Cardiac muscle cell (in vitro differentiated cells and primary cell): ENCODE measurements around the gene LSM4. TPM values are rescaled to one million over a fixed set of nuclear protein-coding genes. Genes with fewer than 3 reads are reported as not detected.
A peak's percentile ranks its signal among the peaks of the same experiment; 100 is the strongest.

Source experiments
- DNase-seq, 2 donors: peaks; one replicate each; pipeline versions ENCODE4 v3.0.0 to v3.0.0-alpha.2; 2010 to 2017; ENCODE audit warnings: low read depth in 1 of 2, low spot score in 1 of 2
- H3K27ac ChIP-seq: fragments of 200-600 bp; sonication (generic); 2 replicates; pipeline ENCODE4 v1.5.1; 2016
- H3K27me3 ChIP-seq: fragments of 200-600 bp; sonication (generic); 2 replicates; pipeline ENCODE4 v1.6.0; 2016; ENCODE audit warnings: control low read depth
- H3K36me3 ChIP-seq: fragments of 200-600 bp; sonication (generic); 2 replicates; pipeline ENCODE4 v1.5.1; 2016; ENCODE audit warnings: control low read depth
- H3K4me1 ChIP-seq: fragments of 200-600 bp; sonication (generic); 2 replicates; pipeline ENCODE4 v1.8.1; 2017; ENCODE audit warnings: low read depth, mild to moderate bottlenecking, mixed run types
- H3K4me3 ChIP-seq: fragments of 200-600 bp; sonication (generic); 2 replicates; pipeline ENCODE4 v1.5.1; 2016; ENCODE audit warnings: mild to moderate bottlenecking
- H3K9me3 ChIP-seq: fragments of 200-600 bp; sonication (generic); 2 replicates; pipeline ENCODE4 v1.5.1; 2017; ENCODE audit warnings: low read depth, mild to moderate bottlenecking, control low read depth
- CTCF ChIP-seq: IDR thresholded peaks from 2 replicates; pipeline ENCODE4 v1.5.1; 2012; ENCODE audit warnings: low read depth, mild to moderate bottlenecking, low read length
- polyA plus RNA-seq: library from polyadenylated mRNA; unstranded; fragments of >200 nt; fragmentation: Nextera tagmentation; extraction: Ambion mirVana; gene quantifications from 2 replicates; pipeline ENCODE4 v1.2.1, GENCODE V29; 2016
- total RNA-seq: library from RNA; depleted of rRNA; stranded (reverse); fragments of >200 nt; gene quantifications from 2 replicates; pipeline ENCODE4 v1.2.3, GENCODE V29; 2016

LSM4 gene
- total and polyA plus RNA-seq, 2 experiments from 2014 or later, result 418 to 493 TPM

GRCh38 chr19:18279516-18280246, 43.2 kb downstream of the LSM4 start:
- peak overlapping the region; percentile 97 for H3K4me3 ChIP-seq
- H3K27me3 ChIP-seq, result no peaks in the 10 kb centered on the region
- peak overlapping the region; percentile 99 for H3K27ac ChIP-seq
- H3K36me3 ChIP-seq, result peaks cover 10% of the 10 kb centered on the region
- H3K9me3 ChIP-seq, result no peaks in the 10 kb centered on the region
- DNase-seq, result peak; percentile 97
- H3K4me1 ChIP-seq, result peaks cover 7% of the 10 kb centered on the region
- peak; percentile 93 for TF ChIP-seq CTCF

- H3K4me3 ChIP-seq, result peak overlapping the region; percentile 97
- H3K27me3 ChIP-seq, result no peaks in the 10 kb centered on the region
- H3K4me1 ChIP-seq, result peaks cover 7% of the 10 kb centered on the region
- H3K9me3 ChIP-seq, result no peaks in the 10 kb centered on the region
- no peak for DNase-seq
- TF ChIP-seq CTCF, result no peak
- H3K27ac ChIP-seq, result no peak overlapping the region
- peaks cover 10% of the 10 kb centered on the region for H3K36me3 ChIP-seq
Observed at GRCh38 chr19:18279266-18279515, 43.7 kb downstream of the LSM4 start.

- Histone ChIP-seq H3K27ac (no peak overlapping the region), H3K27me3 (no peaks in the 10 kb centered on the region), H3K4me3 (peak overlapping the region; percentile 97), H3K4me1 (peaks cover 7% of the 10 kb centered on the region), H3K9me3 (no peaks in the 10 kb centered on the region), H3K36me3 (peaks cover 10% of the 10 kb centered on the region)
- peak; percentile 38 for TF ChIP-seq CTCF
- peak in 1 of 2 donors; percentile 39 for DNase-seq
Observed at GRCh38 chr19:18278521-18279265, 44.2 kb downstream of the LSM4 start.

- Histone ChIP-seq H3K4me1 (no peaks in the 10 kb centered on the region), H3K27me3 (no peaks in the 10 kb centered on the region), H3K27ac (no peak overlapping the region), H3K36me3 (peaks cover 10% of the 10 kb centered on the region), H3K9me3 (no peaks in the 10 kb centered on the region), H3K4me3 (no peak overlapping the region)
- peak in 1 of 2 donors; percentile 90 for DNase-seq
- no peak for TF ChIP-seq CTCF
Observed at GRCh38 chr19:18274781-18275356, 48.0 kb downstream of the LSM4 start.

- H3K36me3 ChIP-seq, result peaks cover 10% of the 10 kb centered on the region
- peak in 1 of 2 donors; percentile 28 for DNase-seq
- TF ChIP-seq CTCF, result no peak
- no peaks in the 10 kb centered on the region for H3K9me3 ChIP-seq
- H3K4me3 ChIP-seq, result no peak within 1 kb of the TSS
- H3K27me3 ChIP-seq, result no peaks in the 10 kb centered on the region
- H3K27ac ChIP-seq, result no peak within 1 kb of the TSS
- no peaks in the 10 kb centered on the region for H3K4me1 ChIP-seq
Observed at GRCh38 chr19:18274219-18274780, 48.6 kb downstream of the LSM4 start, which contains the start of gene IQCN. TSS of gene IQCN (minus strand) at chr19:18274452. CDS start at chr19:18269478, 4,974 bp downstream.
